ENCODE measurements around the gene UBE4B.

Gene UBE4B

GRCh38 chr1:10171995-10172669, 139.4 kb downstream of the UBE4B start:
- TF ChIP-seq CTCF (conservative IDR thresholded peaks at IDR 0.05; ENCODE audit: low read depth, low read length) = no peak
- no peak for DNase-seq (ENCODE audit: low read depth)
- H3K4me3 ChIP-seq (ENCODE audit: low read depth, low read length) = no peak overlapping the region

GRCh38 chr1:10173582-10173981, 140.8 kb downstream of the UBE4B start:
- DNase-seq (ENCODE audit: low read depth) = no peak
- TF ChIP-seq CTCF (conservative IDR thresholded peaks at IDR 0.05; ENCODE audit: low read depth, low read length) = no peak

GRCh38 chr1:10177876-10178275, 145.1 kb downstream of the UBE4B start:
- H3K4me3 ChIP-seq (ENCODE audit: low read depth, low read length) = no peak overlapping the region
- DNase-seq (ENCODE audit: low read depth) = no peak
- no peak for TF ChIP-seq CTCF (conservative IDR thresholded peaks at IDR 0.05; ENCODE audit: low read depth, low read length)

More at GRCh38 chr1:10173582-10173981, 140.8 kb downstream of the UBE4B start:
- no peak overlapping the region for H3K4me3 ChIP-seq (ENCODE audit: low read depth, low read length)

- H3K4me3 ChIP-seq (ENCODE audit: low read depth, low read length) = no peak overlapping the region
- no peak for DNase-seq (ENCODE audit: low read depth)
- no peak for TF ChIP-seq CTCF (conservative IDR thresholded peaks at IDR 0.05; ENCODE audit: low read depth, low read length)
Observed at GRCh38 chr1:10178597-10179405, 146.0 kb downstream of the UBE4B start.

- no peak for TF ChIP-seq CTCF (conservative IDR thresholded peaks at IDR 0.05; ENCODE audit: low read depth, low read length)
Observed at GRCh38 chr1:10179406-10180091, 146.8 kb downstream of the UBE4B start.

GRCh38 chr1:10181154-10181553, 148.4 kb downstream of the UBE4B start:
- DNase-seq (ENCODE audit: low read depth) = no peak
- no peak for TF ChIP-seq CTCF (conservative IDR thresholded peaks at IDR 0.05; ENCODE audit: low read depth, low read length)
- no peak overlapping the region for H3K4me3 ChIP-seq (ENCODE audit: low read depth, low read length)

More at GRCh38 chr1:10179406-10180091, 146.8 kb downstream of the UBE4B start:
- H3K4me3 ChIP-seq (ENCODE audit: low read depth, low read length) = no peak overlapping the region
- no peak for DNase-seq (ENCODE audit: low read depth)
